ENCODE measurements around the gene BSND. TPM values are rescaled to one million over a fixed set of nuclear protein-coding genes. Genes with fewer than 3 reads are reported as not detected.

The BSND gene
- total and polyA plus RNA-seq, 2 donors = 0.11 to 0.14 TPM

GRCh38 chr1:55039342-55040082 is 40.8 kb downstream of the BSND start, which contains the start of gene PCSK9:
PCSK9 (plus strand) TSS chr1:55039548; CDS start chr1:55039838, 290 bp downstream.
- peaks cover 41 to 74% of the 10 kb centered on the region in 2 donors for H3K27me3 ChIP-seq (ENCODE audit: control insufficient read depth in 2 of 2, insufficient read depth in 1 of 2, low read length in 1 of 2)
- no peak within 1 kb of the TSS for H3K4me3 ChIP-seq (ENCODE audit: low read length in 2 of 2)
- H3K27ac ChIP-seq (ENCODE audit: low read depth in 1 of 2, low read length in 1 of 2) = no peak within 1 kb of the TSS
- 5% methylated on average over 67 of the region's 67 CpGs for WGBS
- H3K36me3 ChIP-seq (ENCODE audit: control insufficient read depth in 2 of 2, insufficient read depth in 2 of 2, low read length in 1 of 2) = no peaks in the 10 kb centered on the region
- H3K9me3 ChIP-seq (ENCODE audit: control insufficient read depth in 2 of 2, insufficient read depth in 1 of 2, low read length in 1 of 2) = peaks cover 0 to 3% of the 10 kb centered on the region in 2 donors
- no peaks in the 10 kb centered on the region for H3K4me1 ChIP-seq (ENCODE audit: control insufficient read depth in 2 of 2, insufficient read depth in 2 of 2, low read length in 2 of 2)
- no peak for DNase-seq (ENCODE audit: low read depth in 6 of 9, low spot score in 9 of 9)

- no peak for DNase-seq (ENCODE audit: low read depth in 6 of 9, low spot score in 9 of 9)
- 30% methylated on average over 49 of the region's 49 CpGs for WGBS
- H3K27me3 ChIP-seq (ENCODE audit: control insufficient read depth in 2 of 2, insufficient read depth in 1 of 2, low read length in 1 of 2) = peaks cover 41 to 69% of the 10 kb centered on the region in 2 donors
Observed at GRCh38 chr1:55040083-55040932, 41.6 kb downstream of the BSND start.

GRCh38 chr1:55040933-55041494 is 42.3 kb downstream of the BSND start:
- Histone ChIP-seq H3K27me3 (ENCODE audit: control insufficient read depth in 2 of 2, insufficient read depth in 1 of 2, low read length in 1 of 2) (peaks cover 41 to 66% of the 10 kb centered on the region in 2 donors), H3K4me1 (ENCODE audit: control insufficient read depth in 2 of 2, insufficient read depth in 2 of 2, low read length in 2 of 2) (no peaks in the 10 kb centered on the region), H3K27ac (ENCODE audit: low read depth in 1 of 2, low read length in 1 of 2) (no peak overlapping the region), H3K4me3 (ENCODE audit: low read length in 2 of 2) (no peak overlapping the region), H3K9me3 (ENCODE audit: control insufficient read depth in 2 of 2, insufficient read depth in 1 of 2, low read length in 1 of 2) (peaks cover 0 to 3% of the 10 kb centered on the region in 2 donors), H3K36me3 (ENCODE audit: control insufficient read depth in 2 of 2, insufficient read depth in 2 of 2, low read length in 1 of 2) (no peaks in the 10 kb centered on the region)
- 67% methylated on average over 5 of the region's 5 CpGs for WGBS
- DNase-seq (ENCODE audit: low read depth in 6 of 9, low spot score in 9 of 9) = no peak

More at GRCh38 chr1:55040083-55040932, 41.6 kb downstream of the BSND start:
- Histone ChIP-seq H3K9me3 (ENCODE audit: control insufficient read depth in 2 of 2, insufficient read depth in 1 of 2, low read length in 1 of 2) (peaks cover 0 to 3% of the 10 kb centered on the region in 2 donors), H3K4me1 (ENCODE audit: control insufficient read depth in 2 of 2, insufficient read depth in 2 of 2, low read length in 2 of 2) (no peaks in the 10 kb centered on the region), H3K4me3 (ENCODE audit: low read length in 2 of 2) (no peak overlapping the region), H3K27ac (ENCODE audit: low read depth in 1 of 2, low read length in 1 of 2) (no peak overlapping the region), H3K36me3 (ENCODE audit: control insufficient read depth in 2 of 2, insufficient read depth in 2 of 2, low read length in 1 of 2) (no peaks in the 10 kb centered on the region)

- Histone ChIP-seq H3K27me3 (ENCODE audit: control insufficient read depth in 2 of 2, insufficient read depth in 1 of 2, low read length in 1 of 2) (peaks cover 39 to 63% of the 10 kb centered on the region in 2 donors), H3K4me1 (ENCODE audit: control insufficient read depth in 2 of 2, insufficient read depth in 2 of 2, low read length in 2 of 2) (no peaks in the 10 kb centered on the region), H3K36me3 (ENCODE audit: control insufficient read depth in 2 of 2, insufficient read depth in 2 of 2, low read length in 1 of 2) (no peaks in the 10 kb centered on the region), H3K27ac (ENCODE audit: low read depth in 1 of 2, low read length in 1 of 2) (no peak overlapping the region), H3K4me3 (ENCODE audit: low read length in 2 of 2) (no peak overlapping the region), H3K9me3 (ENCODE audit: control insufficient read depth in 2 of 2, insufficient read depth in 1 of 2, low read length in 1 of 2) (peaks cover 0 to 3% of the 10 kb centered on the region in 2 donors)
- WGBS = over 99% methylated on average over 3 of the region's 3 CpGs
- no peak for DNase-seq (ENCODE audit: low read depth in 6 of 9, low spot score in 9 of 9)
Observed at GRCh38 chr1:55041613-55042012, 42.9 kb downstream of the BSND start.

GRCh38 chr1:55043011-55043410 is 44.3 kb downstream of the BSND start:
- no peaks in the 10 kb centered on the region for H3K36me3 ChIP-seq (ENCODE audit: control insufficient read depth in 2 of 2, insufficient read depth in 2 of 2, low read length in 1 of 2)
- H3K27ac ChIP-seq (ENCODE audit: low read depth in 1 of 2, low read length in 1 of 2) = no peak overlapping the region
- H3K4me1 ChIP-seq (ENCODE audit: control insufficient read depth in 2 of 2, insufficient read depth in 2 of 2, low read length in 2 of 2) = no peaks in the 10 kb centered on the region
- WGBS = 95% methylated on average over 2 of the region's 2 CpGs
- H3K9me3 ChIP-seq (ENCODE audit: control insufficient read depth in 2 of 2, insufficient read depth in 1 of 2, low read length in 1 of 2) = peaks cover 0 to 3% of the 10 kb centered on the region in 2 donors
- peaks cover 36 to 50% of the 10 kb centered on the region in 2 donors for H3K27me3 ChIP-seq (ENCODE audit: control insufficient read depth in 2 of 2, insufficient read depth in 1 of 2, low read length in 1 of 2)
- H3K4me3 ChIP-seq (ENCODE audit: low read length in 2 of 2) = no peak overlapping the region
- DNase-seq (ENCODE audit: low read depth in 6 of 9, low spot score in 9 of 9) = no peak

- Histone ChIP-seq H3K4me3 (ENCODE audit: low read length in 2 of 2) (no peak overlapping the region), H3K9me3 (ENCODE audit: control insufficient read depth in 2 of 2, insufficient read depth in 1 of 2, low read length in 1 of 2) (peaks cover 0 to 3% of the 10 kb centered on the region in 2 donors), H3K4me1 (ENCODE audit: control insufficient read depth in 2 of 2, insufficient read depth in 2 of 2, low read length in 2 of 2) (no peaks in the 10 kb centered on the region), H3K27me3 (ENCODE audit: control insufficient read depth in 2 of 2, insufficient read depth in 1 of 2, low read length in 1 of 2) (peaks cover 30 to 43% of the 10 kb centered on the region in 2 donors), H3K27ac (ENCODE audit: low read depth in 1 of 2, low read length in 1 of 2) (no peak overlapping the region), H3K36me3 (ENCODE audit: control insufficient read depth in 2 of 2, insufficient read depth in 2 of 2, low read length in 1 of 2) (no peaks in the 10 kb centered on the region)
- DNase-seq (ENCODE audit: low read depth in 6 of 9, low spot score in 9 of 9) = no peak
- WGBS = 99% methylated on average over 9 of the region's 9 CpGs
Observed at GRCh38 chr1:55043726-55044125, 45.0 kb downstream of the BSND start.

GRCh38 chr1:55044617-55045397 is 46.1 kb downstream of the BSND start:
- no peaks in the 10 kb centered on the region for H3K4me1 ChIP-seq (ENCODE audit: control insufficient read depth in 2 of 2, insufficient read depth in 2 of 2, low read length in 2 of 2)
- WGBS = 94% methylated on average over 15 of the region's 15 CpGs
- no peak overlapping the region for H3K4me3 ChIP-seq (ENCODE audit: low read length in 2 of 2)
- H3K27me3 ChIP-seq (ENCODE audit: control insufficient read depth in 2 of 2, insufficient read depth in 1 of 2, low read length in 1 of 2) = peaks cover 20 to 32% of the 10 kb centered on the region in 2 donors
- DNase-seq (ENCODE audit: low read depth in 6 of 9, low spot score in 9 of 9) = no peak
- no peak overlapping the region for H3K27ac ChIP-seq (ENCODE audit: low read depth in 1 of 2, low read length in 1 of 2)
- no peaks in the 10 kb centered on the region for H3K36me3 ChIP-seq (ENCODE audit: control insufficient read depth in 2 of 2, insufficient read depth in 2 of 2, low read length in 1 of 2)
- H3K9me3 ChIP-seq (ENCODE audit: control insufficient read depth in 2 of 2, insufficient read depth in 1 of 2, low read length in 1 of 2) = peaks cover 0 to 3% of the 10 kb centered on the region in 2 donors

- no peaks in the 10 kb centered on the region for H3K4me1 ChIP-seq (ENCODE audit: control insufficient read depth in 2 of 2, insufficient read depth in 2 of 2, low read length in 2 of 2)
- peaks cover 14 to 26% of the 10 kb centered on the region in 2 donors for H3K27me3 ChIP-seq (ENCODE audit: control insufficient read depth in 2 of 2, insufficient read depth in 1 of 2, low read length in 1 of 2)
- H3K9me3 ChIP-seq (ENCODE audit: control insufficient read depth in 2 of 2, insufficient read depth in 1 of 2, low read length in 1 of 2) = peaks cover 0 to 3% of the 10 kb centered on the region in 2 donors
- no peaks in the 10 kb centered on the region for H3K36me3 ChIP-seq (ENCODE audit: control insufficient read depth in 2 of 2, insufficient read depth in 2 of 2, low read length in 1 of 2)
- no peak overlapping the region for H3K27ac ChIP-seq (ENCODE audit: low read depth in 1 of 2, low read length in 1 of 2)
- DNase-seq (ENCODE audit: low read depth in 6 of 9, low spot score in 9 of 9) = no peak
- no peak overlapping the region for H3K4me3 ChIP-seq (ENCODE audit: low read length in 2 of 2)
- WGBS = 97% methylated on average over 10 of the region's 10 CpGs
Observed at GRCh38 chr1:55045430-55045829, 46.7 kb downstream of the BSND start.

Data from thymus (tissue), 11 donors.